ENCODE data around the gene GARNL3. TPM values are rescaled to one million over a fixed set of nuclear protein-coding genes. Genes with fewer than 3 reads are reported as not detected.

Gene GARNL3
- total and polyA plus RNA-seq, 11 donors = 7.1 to 60.4 (median 20.3) TPM

DNA sequence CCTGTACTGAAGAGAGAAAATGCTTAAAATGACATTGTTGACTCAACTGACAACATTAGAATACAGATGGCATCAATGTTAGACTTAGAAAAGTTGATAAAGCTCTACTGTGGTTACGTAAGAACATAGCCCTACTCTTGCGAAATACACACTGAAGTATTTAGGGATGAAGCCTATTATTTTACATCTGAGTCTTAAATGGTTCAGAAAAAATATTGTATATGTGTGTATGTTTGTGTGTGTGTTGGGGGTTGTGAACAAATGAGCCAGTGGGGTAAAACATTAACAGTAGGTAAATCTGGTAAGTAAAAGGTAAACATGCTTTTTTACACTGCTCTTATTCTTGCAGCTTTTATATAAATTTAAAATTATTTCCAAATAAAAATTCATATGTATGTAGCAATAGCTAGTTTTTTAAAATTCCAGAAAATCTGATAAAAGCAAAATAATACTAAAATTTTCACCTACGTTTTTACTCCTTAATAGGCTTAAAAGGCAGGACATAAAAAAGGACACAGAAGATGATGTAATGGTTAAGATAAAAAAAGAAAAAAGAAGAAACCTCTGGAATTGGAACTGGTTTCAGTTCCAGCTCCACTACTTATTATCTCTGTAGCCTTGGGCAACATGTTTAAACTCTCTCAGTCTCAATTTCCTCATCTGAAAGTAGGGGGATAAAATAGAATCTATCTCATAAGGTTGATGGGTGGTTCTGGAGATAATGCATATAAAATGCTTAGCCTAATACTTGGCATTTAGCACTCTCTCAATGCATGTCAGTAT, 44.3 kb downstream of the GARNL3 start:
- peaks cover 0 to 47% (median 30%) of the 10 kb centered on the region in 12 donors for H3K4me1 ChIP-seq

DNA sequence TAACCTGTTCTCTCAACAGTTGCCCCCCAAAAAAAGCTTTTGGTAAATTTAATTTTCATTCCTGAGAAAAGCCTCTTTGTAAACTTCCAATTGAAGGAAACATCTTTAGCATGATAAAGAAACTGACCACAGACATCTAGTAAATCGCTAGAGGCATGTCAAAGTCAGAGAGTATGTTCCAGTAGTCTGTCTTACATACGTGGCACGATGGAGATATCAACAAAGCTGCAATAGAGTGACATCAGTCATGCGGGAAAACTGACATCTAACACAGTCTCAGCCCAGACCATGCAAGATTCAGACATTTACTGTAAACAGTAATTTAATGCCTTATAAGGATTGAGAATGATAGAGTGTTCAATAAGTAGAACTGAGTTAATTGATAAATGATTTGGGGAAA, 45.1 kb downstream of the GARNL3 start:
- TF ChIP-seq POLR2A (IDR thresholded peaks at IDR 0.05) = no peak
- TF ChIP-seq, protein P1, sequence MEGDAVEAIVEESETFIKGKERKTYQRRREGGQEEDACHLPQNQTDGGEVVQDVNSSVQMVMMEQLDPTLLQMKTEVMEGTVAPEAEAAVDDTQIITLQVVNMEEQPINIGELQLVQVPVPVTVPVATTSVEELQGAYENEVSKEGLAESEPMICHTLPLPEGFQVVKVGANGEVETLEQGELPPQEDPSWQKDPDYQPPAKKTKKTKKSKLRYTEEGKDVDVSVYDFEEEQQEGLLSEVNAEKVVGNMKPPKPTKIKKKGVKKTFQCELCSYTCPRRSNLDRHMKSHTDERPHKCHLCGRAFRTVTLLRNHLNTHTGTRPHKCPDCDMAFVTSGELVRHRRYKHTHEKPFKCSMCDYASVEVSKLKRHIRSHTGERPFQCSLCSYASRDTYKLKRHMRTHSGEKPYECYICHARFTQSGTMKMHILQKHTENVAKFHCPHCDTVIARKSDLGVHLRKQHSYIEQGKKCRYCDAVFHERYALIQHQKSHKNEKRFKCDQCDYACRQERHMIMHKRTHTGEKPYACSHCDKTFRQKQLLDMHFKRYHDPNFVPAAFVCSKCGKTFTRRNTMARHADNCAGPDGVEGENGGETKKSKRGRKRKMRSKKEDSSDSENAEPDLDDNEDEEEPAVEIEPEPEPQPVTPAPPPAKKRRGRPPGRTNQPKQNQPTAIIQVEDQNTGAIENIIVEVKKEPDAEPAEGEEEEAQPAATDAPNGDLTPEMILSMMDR (IDR thresholded peaks at IDR 0.05) = no peak
- intact Hi-C loops (cut with DNase I) = loop anchor here in 7 of 10 donors (2.0 to 10.0 kb wide), 7 partner anchors 38 to 89 kb away; partner anchors contain the start of gene SLC2A8 (in 4 of the 7)
- no peaks in the 10 kb centered on the region for H3K9me3 ChIP-seq
- no peak for DNase-seq
- ATAC-seq = no peak
- peak overlapping the region in 8 of 12 donors; percentile 19 to 68 (median 53) for H3K27ac ChIP-seq
- 58 to 77% (median 65%) methylated on average over 4 of the region's 4 CpGs for WGBS, 4 donors
- H3K4me1 ChIP-seq = peaks cover 0 to 47% (median 30%) of the 10 kb centered on the region in 12 donors
- H3K27me3 ChIP-seq = no peaks in the 10 kb centered on the region
- H3K4me3 ChIP-seq = no peak overlapping the region
- H3K36me3 ChIP-seq = peaks cover 0 to 14% (median 3%) of the 10 kb centered on the region in 9 donors

More for the DNA sequence above, 44.3 kb downstream of the GARNL3 start:
- Histone ChIP-seq H3K27ac (peak overlapping the region in 10 of 12 donors; percentile 19 to 68 (median 52)), H3K4me3 (no peak overlapping the region), H3K27me3 (no peaks in the 10 kb centered on the region), H3K36me3 (peaks cover 0 to 10% (median 3%) of the 10 kb centered on the region in 9 donors), H3K9me3 (no peaks in the 10 kb centered on the region)
- TF ChIP-seq POLR2A (IDR thresholded peaks at IDR 0.05) = no peak
- TF ChIP-seq, protein P1 (IDR thresholded peaks at IDR 0.05) = no peak
- ATAC-seq (peak in 2 of 4 donors; percentile 24 to 38), DNase-seq (no peak)
- intact Hi-C loops (cut with DNase I) = loop anchor here in 1 of 10 donors (10.0 kb wide), 1 partner anchor 86 kb away; the partner anchor contains the start of gene SLC2A8
- WGBS, 4 donors = 54 to 68% (median 63%) methylated on average over 3 of the region's 3 CpGs

DNA sequence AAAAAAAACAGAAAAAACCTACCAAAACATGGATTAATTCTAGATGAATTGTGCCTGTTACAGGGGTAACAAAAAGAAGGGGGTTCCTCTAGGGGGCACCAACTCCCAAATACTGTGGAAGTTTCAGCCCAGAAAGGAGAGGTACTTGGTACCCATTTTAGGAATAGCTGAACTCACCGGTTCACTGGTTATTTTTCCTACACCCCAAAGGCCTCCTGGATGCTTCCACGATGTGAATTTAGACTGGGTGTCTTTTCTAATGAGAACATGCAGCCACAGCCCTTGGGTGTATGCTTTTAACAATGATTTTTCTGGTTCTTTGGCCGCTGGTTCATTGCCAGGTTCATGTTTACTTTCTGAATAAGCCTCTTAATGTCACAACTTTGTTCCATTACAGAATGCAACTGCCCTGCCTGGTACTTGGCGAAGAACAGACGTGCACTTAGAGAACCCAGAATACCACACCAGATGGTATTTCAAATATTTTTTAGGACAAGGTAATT, 46.7 kb downstream of the GARNL3 start:
- Histone ChIP-seq H3K27ac (peak overlapping the region; percentile 45 to 88 (median 72)), H3K4me3 (peak overlapping the region in 1 of 12 donors; percentile 7), H3K9me3 (no peaks in the 10 kb centered on the region), H3K27me3 (no peaks in the 10 kb centered on the region), H3K36me3 (peaks cover 0 to 25% (median 3%) of the 10 kb centered on the region in 9 donors), H3K4me1 (peaks cover 0 to 59% (median 31%) of the 10 kb centered on the region in 12 donors)
- WGBS, 4 donors = 22 to 32% (median 25%) methylated on average over 5 of the region's 5 CpGs
- TF ChIP-seq, protein P1 (IDR thresholded peaks at IDR 0.05) = peak; percentile 26 to 72 (median 58)
- no peak for TF ChIP-seq POLR2A (IDR thresholded peaks at IDR 0.05)
- intact Hi-C loops (cut with DNase I) = loop anchor here in 7 of 10 donors (2.0 to 10.0 kb wide), 7 partner anchors 36 to 88 kb away; partner anchors contain the start of gene SLC2A8 (in 3 of the 7)
- DNase-seq (peak in 4 of 5 donors; percentile 25 to 45 (median 34)), ATAC-seq (peak; percentile 25 to 57 (median 54))

Data from heart left ventricle (tissue), 16 donors.